GM21423 (cell line): ENCODE results near the gene SMIM38.

ENCODE experiments used
- ATAC-seq: cut with Tn5 transposase; IDR thresholded peaks from one replicate; pipeline ENCODE4 v1.9.1; 2021; ENCODE audit warnings: mild to moderate bottlenecking, moderate library complexity; ENCODE audit not compliant: unreplicated experiment

SMIM38 gene

GRCh38 chr11:69174841-69175240 is 19.1 kb downstream of the SMIM38 start:
- no peak for ATAC-seq

GRCh38 chr11:69178819-69179482 is 23.2 kb downstream of the SMIM38 start:
- ATAC-seq: no peak

- ATAC-seq: no peak
Observed at GRCh38 chr11:69180226-69180625, 24.5 kb downstream of the SMIM38 start.

GRCh38 chr11:69180726-69181125 is 25.0 kb downstream of the SMIM38 start:
- no peak for ATAC-seq

GRCh38 chr11:69183613-69184012 is 27.9 kb downstream of the SMIM38 start:
- ATAC-seq: no peak

- no peak for ATAC-seq
Observed at GRCh38 chr11:69186316-69187260, 30.9 kb downstream of the SMIM38 start.

- no peak for ATAC-seq
Observed at GRCh38 chr11:69187540-69188065, 31.9 kb downstream of the SMIM38 start.

- no peak for ATAC-seq
Observed at GRCh38 chr11:69189059-69189458, 33.3 kb downstream of the SMIM38 start.

- ATAC-seq: no peak
Observed at GRCh38 chr11:69190796-69191536, 35.2 kb downstream of the SMIM38 start.

GRCh38 chr11:69192301-69192721 is 36.6 kb downstream of the SMIM38 start:
- no peak for ATAC-seq

GRCh38 chr11:69193151-69193550 is 37.4 kb downstream of the SMIM38 start:
- no peak for ATAC-seq

GRCh38 chr11:69193629-69194028 is 37.9 kb downstream of the SMIM38 start:
- ATAC-seq: no peak

GRCh38 chr11:69194396-69194795 is 38.7 kb downstream of the SMIM38 start:
- ATAC-seq: no peak

- no peak for ATAC-seq
Observed at GRCh38 chr11:69194956-69195355, 39.2 kb downstream of the SMIM38 start.

GRCh38 chr11:69195824-69196782 is 40.4 kb downstream of the SMIM38 start:
- no peak for ATAC-seq

GRCh38 chr11:69196783-69197169 is 41.0 kb downstream of the SMIM38 start:
- ATAC-seq: no peak

GRCh38 chr11:69198891-69199582 is 43.3 kb downstream of the SMIM38 start:
- no peak for ATAC-seq

GRCh38 chr11:69199583-69200315 is 44.0 kb downstream of the SMIM38 start:
- ATAC-seq: no peak
